ENCODE results near the gene TNIK.
"Not testable (repeated sequence)": the region's sequence is repeated elsewhere in the genome, so short reads cannot be mapped to it uniquely, and the experiment has no call there.

DNA sequence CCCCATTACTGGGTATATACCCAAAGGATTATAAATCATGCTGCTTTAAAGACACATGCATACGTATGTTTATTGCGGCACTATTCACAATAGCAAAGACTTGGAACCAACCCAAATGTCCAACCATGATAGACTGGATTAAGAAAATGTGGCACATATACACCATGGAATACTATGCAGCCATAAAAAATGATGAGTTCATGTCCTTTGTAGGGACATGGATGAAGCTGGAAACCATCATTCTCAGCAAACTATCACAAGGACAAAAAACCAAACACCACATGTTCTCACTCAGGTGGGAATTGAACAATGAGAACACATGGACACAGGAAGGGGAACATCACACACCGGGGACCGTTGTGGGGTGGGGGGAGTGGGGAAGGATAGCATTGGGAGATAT, 155.7 kb downstream of the TNIK start:
- TF ChIP-seq CTCF, POLR2AphosphoS5 (IDR thresholded peaks at IDR 0.05): not testable (repeated sequence)

All from esophagus muscularis mucosa (tissue), 3 donors.